A549 (cell line): ENCODE measurements around the gene IDS. TPM values are rescaled to one million over a fixed set of nuclear protein-coding genes. Genes with fewer than 3 reads are reported as not detected.

Experiments
- ATAC-seq, 2 experiments: fragments of 200-7000 bp in 1 of 2; fragments of >200 bp in 1 of 2; cut with Nextera tagmentation in 1 of 2; cut with Tn5 transposase in 1 of 2; 3 replicates each; pipeline versions ENCODE4 v1.8.0 to v1.9.1; 2018 to 2020; ENCODE audit warnings: mild to moderate bottlenecking in 1 of 2, moderate library complexity in 1 of 2
- CTCF ChIA-PET: fragments of 300-600 bp; sonication (Branson Sonifier 250); formaldehyde crosslinking; extraction: SDS; loops from one replicate; lab custom pipeline; 2021; ENCODE audit warnings: antibody characterized with exemption, inconsistent platforms; lab: Yijun Ruan, JAX
- POLR2A ChIA-PET: fragments of 350-600 bp; formaldehyde crosslinking; extraction: SDS; loops from one replicate; lab custom pipeline; 2021; ENCODE audit warnings: antibody characterized with exemption, inconsistent platforms; lab: Yijun Ruan, JAX
- DNase-seq, 2 experiments: peaks; one replicate each; pipeline versions ENCODE4 v3.0.0 to v3.0.0-alpha.2; 2011 to 2016; ENCODE audit warnings: low read depth in 1 of 2, low spot score in 1 of 2
- FAIRE-seq: peaks from 2 replicates; lab custom pipeline; 2011; peaks lifted over from hg19 to GRCh38; lab: Jason Lieb, UNC
- H3K27ac ChIP-seq, 2 experiments: fragments of >200 bp; sonication (Bioruptor Twin); formaldehyde crosslinking; 3 replicates each; pipeline ENCODE4 v1.5.1; 2016 to 2017
- H3K4me1 ChIP-seq: fragments of >200 bp; sonication (Bioruptor Twin); formaldehyde crosslinking; 3 replicates; pipeline ENCODE4 v1.6.1; 2016
- H3K4me2 ChIP-seq: fragments of >200 bp; sonication (Bioruptor Twin); formaldehyde crosslinking; 3 replicates; pipeline ENCODE4 v1.6.1; 2016
- H3K4me3 ChIP-seq: fragments of >200 bp; sonication (Bioruptor Twin); formaldehyde crosslinking; 3 replicates; pipeline ENCODE4 v1.5.1; 2016
- H3K9me3 ChIP-seq: fragments of >200 bp; sonication (Bioruptor Twin); formaldehyde crosslinking; 3 replicates; pipeline ENCODE4 v1.6.1; 2016
- BCL3 ChIP-seq: fragments of >200 bp; sonication (Bioruptor Twin); formaldehyde crosslinking; IDR thresholded peaks from 3 replicates; pipeline ENCODE4 v1.6.1; 2016
- BHLHE40 ChIP-seq: IDR thresholded peaks from 2 replicates; pipeline ENCODE4 v1.6.1; 2012; ENCODE audit warnings: low read depth, low read length, inconsistent platforms
- CBX2 ChIP-seq: fragments of 200-600 bp; sonication (generic); IDR thresholded peaks from 2 replicates; pipeline ENCODE4 v1.6.1; 2016; ENCODE audit warnings: low read depth, mild to moderate bottlenecking, borderline replicate concordance
- EHMT2 ChIP-seq: fragments of 200-600 bp; sonication (generic); IDR thresholded peaks from 2 replicates; pipeline ENCODE4 v1.6.1; 2016; ENCODE audit warnings: antibody characterized with exemption, low read depth, mild to moderate bottlenecking, moderate library complexity
- ESRRA ChIP-seq: fragments of 150-350 bp; IDR thresholded peaks from 2 replicates; pipeline ENCODE4 v1.6.1; 2014; ENCODE audit warnings: mild to moderate bottlenecking, low read length, borderline replicate concordance
- FOXS1 ChIP-seq: fragments of 250-450 bp; sonication (Bioruptor Pico); IDR thresholded peaks from 2 replicates; pipeline ENCODE4 v1.5.0; 2020; ENCODE audit warnings: mild to moderate bottlenecking, moderate library complexity
- HDAC2 ChIP-seq: fragments of 200-600 bp; sonication (generic); IDR thresholded peaks from 2 replicates; pipeline ENCODE4 v1.6.1; 2016
- HEYL ChIP-seq: fragments of 250-450 bp; sonication (Bioruptor Pico); IDR thresholded peaks from 2 replicates; pipeline ENCODE4 v1.8.0; 2021; ENCODE audit warnings: mild to moderate bottlenecking, moderate library complexity
- JUN ChIP-seq, 2 experiments: fragments of >200 bp; sonication (Bioruptor Twin); formaldehyde crosslinking; IDR thresholded peaks; 2 replicates in 1 of 2; 3 replicates in 1 of 2; pipeline ENCODE4 v1.6.1; 2016 to 2017
- JUNB ChIP-seq: fragments of >200 bp; sonication (Bioruptor Twin); formaldehyde crosslinking; IDR thresholded peaks from 2 replicates; pipeline ENCODE4 v1.6.1; 2016
- KDM5A ChIP-seq: fragments of 200-600 bp; sonication (generic); IDR thresholded peaks from 2 replicates; pipeline ENCODE4 v1.6.1; 2016; ENCODE audit warnings: antibody characterized with exemption, mild to moderate bottlenecking
- MAFK ChIP-seq: fragments of 450-650 bp; IDR thresholded peaks from 2 replicates; pipeline ENCODE4 v1.6.1; 2014; ENCODE audit not compliant: partially characterized antibody
- POLR2A ChIP-seq: IDR thresholded peaks from 2 replicates; pipeline ENCODE4 v1.6.1; 2012; ENCODE audit warnings: mild to moderate bottlenecking, low read length
- REST ChIP-seq: fragments of 200-600 bp; sonication (generic); IDR thresholded peaks from 2 replicates; pipeline ENCODE4 v1.6.1; 2016; ENCODE audit warnings: antibody characterized with exemption, mild to moderate bottlenecking, moderate library complexity
- RFX5 ChIP-seq: fragments of 450-650 bp; IDR thresholded peaks from 2 replicates; pipeline ENCODE4 v1.7.1; 2014; ENCODE audit warnings: antibody characterized with exemption, mild to moderate bottlenecking, moderate library complexity
- RNF2 ChIP-seq: fragments of 200-600 bp; sonication (generic); IDR thresholded peaks from 2 replicates; pipeline ENCODE4 v1.6.1; 2016; ENCODE audit warnings: low read depth, mild to moderate bottlenecking, antibody characterized with exemption, moderate library complexity, borderline replicate concordance
- SREBF2 ChIP-seq: fragments of 450-650 bp; IDR thresholded peaks from 2 replicates; pipeline ENCODE4 v1.6.1; 2014; ENCODE audit warnings: mild to moderate bottlenecking, moderate library complexity
- ZC3H11A ChIP-seq: fragments of 450-650 bp; IDR thresholded peaks from 2 replicates; pipeline ENCODE4 v1.6.1; 2014; ENCODE audit warnings: antibody characterized with exemption, mild to moderate bottlenecking
- WGBS: methylation state at CpG from one replicate; pipeline ENCODE4 v1.1.6; 2017; ENCODE audit errors: missing lambda C conversion rate; 5-methylcytosine and 5-hydroxymethylcytosine counted together
- polyA plus RNA-seq, 4 experiments: library from polyadenylated mRNA; depleted of rRNA in 3 of 4; stranded (reverse); fragments of >200 nt; fragmentation: RNase III in 1 of 4; extraction: RNeasy Plus Mini Kit Qiagen cat#74134 plus additional on column Dnase treatment in 1 of 4; gene quantifications; 2 replicates in 3 of 4; 3 replicates in 1 of 4; pipeline ENCODE4 v1.2.3, GENCODE V29; 2011 to 2017
- TF ChIP-seq, protein P1 (sequence below): IDR thresholded peaks from 2 replicates; pipeline ENCODE4 v1.6.1; 2012
- TF ChIP-seq, protein P2 (sequence below): IDR thresholded peaks from 2 replicates; pipeline ENCODE4 v1.6.1; 2012; ENCODE audit warnings: low read depth, borderline replicate concordance

Gene IDS
- polyA plus RNA-seq, 2 of the 4 experiments (the other 2 are of a cell fraction) = 40.6 to 120 TPM

- no peaks in the 10 kb centered on the region for H3K9me3 ChIP-seq
- no peak overlapping the region for H3K4me3 ChIP-seq
- ChIA-PET POLR2A (no interaction called here), CTCF (interaction anchor here (1.1 kb wide), 1 partner anchor 114 kb away, joined by 3 read pairs; no protein-coding TSS in a partner anchor)
- 90% methylated on average over 4 of the region's 4 CpGs for WGBS
- no peak overlapping the region for H3K4me2 ChIP-seq
- no peak for ATAC-seq
- TF ChIP-seq MAFK (peak; percentile 68), REST (no peak)
- TF ChIP-seq, all 56 proteins: peak for 1
- FAIRE-seq = no peak
- Histone ChIP-seq H3K4me1 (peaks cover 53% of the 10 kb centered on the region), H3K27ac (no peak overlapping the region)
- DNase-seq = no peak
Measured at GRCh38 chrX:149498767-149499166, 6.3 kb downstream of the IDS start.

GRCh38 chrX:149497626-149498025 is 7.5 kb downstream of the IDS start:
- FAIRE-seq = peak; percentile 63
- no peak overlapping the region for H3K4me2 ChIP-seq
- H3K27ac ChIP-seq = peak overlapping the region in 1 of 2 experiments; percentile 24; a peak in 1 of 6 replicates

DNA sequence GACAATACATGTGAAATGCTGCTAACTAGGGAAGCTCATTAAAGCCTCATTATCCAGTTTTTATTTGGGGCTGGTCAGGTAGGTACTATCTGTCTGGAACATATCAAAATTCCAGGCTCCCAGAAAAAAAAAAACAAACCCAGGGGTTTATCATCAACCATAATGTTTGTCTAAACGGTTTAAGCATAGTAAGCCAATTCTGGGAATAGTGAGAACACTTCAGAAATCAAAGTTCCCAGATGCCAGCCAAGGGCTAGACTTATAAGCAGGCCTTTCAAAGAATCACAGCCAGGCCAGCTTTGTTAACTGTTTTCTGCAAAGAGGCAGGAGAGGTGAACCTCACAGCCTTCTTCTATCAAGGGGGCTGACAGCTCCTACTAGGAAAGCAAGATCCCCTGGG is 8.1 kb downstream of the IDS start:
- ATAC-seq = no peak
- no peak overlapping the region for H3K4me3 ChIP-seq
- no peak for FAIRE-seq
- 50% methylated on average over 1 of the region's 1 CpG for WGBS
- H3K4me1 ChIP-seq = peaks cover 63% of the 10 kb centered on the region
- CTCF ChIA-PET = interaction anchor here (0.9 to 2.2 kb wide), 3 partner anchors 10 to 15 kb away, joined by 3 to 4 read pairs (median 3); no protein-coding TSS in a partner anchor
- H3K27ac ChIP-seq = peak overlapping the region; percentile 24 to 74; a peak in 2 of 6 replicates
- no peak overlapping the region for H3K4me2 ChIP-seq
- no peak for DNase-seq
- TF ChIP-seq CBX2 = no peak
- TF ChIP-seq KDM5A = no peak
- TF ChIP-seq POLR2A = no peak
- no peak for TF ChIP-seq JUN (IDR thresholded peaks at IDR 0.05)
- no peaks in the 10 kb centered on the region for H3K9me3 ChIP-seq
- POLR2A ChIA-PET = interaction anchor here (3.4 kb wide), 1 partner anchor 8 kb away, joined by 22 read pairs; the partner anchor contains the start of gene IDS

More at GRCh38 chrX:149497626-149498025, 7.5 kb downstream of the IDS start:
- Histone ChIP-seq H3K4me3 (no peak overlapping the region), H3K9me3 (no peaks in the 10 kb centered on the region), H3K4me1 (peaks cover 59% of the 10 kb centered on the region)
- no peak for TF ChIP-seq HDAC2
- no peak for TF ChIP-seq RNF2
- TF ChIP-seq, protein P1, sequence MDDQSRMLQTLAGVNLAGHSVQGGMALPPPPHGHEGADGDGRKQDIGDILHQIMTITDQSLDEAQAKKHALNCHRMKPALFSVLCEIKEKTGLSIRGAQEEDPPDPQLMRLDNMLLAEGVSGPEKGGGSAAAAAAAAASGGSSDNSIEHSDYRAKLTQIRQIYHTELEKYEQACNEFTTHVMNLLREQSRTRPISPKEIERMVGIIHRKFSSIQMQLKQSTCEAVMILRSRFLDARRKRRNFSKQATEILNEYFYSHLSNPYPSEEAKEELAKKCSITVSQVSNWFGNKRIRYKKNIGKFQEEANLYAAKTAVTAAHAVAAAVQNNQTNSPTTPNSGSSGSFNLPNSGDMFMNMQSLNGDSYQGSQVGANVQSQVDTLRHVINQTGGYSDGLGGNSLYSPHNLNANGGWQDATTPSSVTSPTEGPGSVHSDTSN = no peak
- TF ChIP-seq SREBF2 = no peak
- no peak for TF ChIP-seq JUN (IDR thresholded peaks at IDR 0.05)
- TF ChIP-seq ESRRA = no peak
- TF ChIP-seq POLR2A = no peak
- TF ChIP-seq JUNB = no peak
- no peak for TF ChIP-seq HEYL (CRISPR knock-in tag)
- TF ChIP-seq FOXS1 (CRISPR knock-in tag) = no peak
- TF ChIP-seq BHLHE40 = no peak
- TF ChIP-seq BCL3 = no peak
- TF ChIP-seq RFX5 = no peak
- TF ChIP-seq ZC3H11A = no peak
- TF ChIP-seq EHMT2 = no peak
- TF ChIP-seq, protein P2, sequence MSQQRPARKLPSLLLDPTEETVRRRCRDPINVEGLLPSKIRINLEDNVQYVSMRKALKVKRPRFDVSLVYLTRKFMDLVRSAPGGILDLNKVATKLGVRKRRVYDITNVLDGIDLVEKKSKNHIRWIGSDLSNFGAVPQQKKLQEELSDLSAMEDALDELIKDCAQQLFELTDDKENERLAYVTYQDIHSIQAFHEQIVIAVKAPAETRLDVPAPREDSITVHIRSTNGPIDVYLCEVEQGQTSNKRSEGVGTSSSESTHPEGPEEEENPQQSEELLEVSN = no peak
- ChIA-PET CTCF (interaction anchor here (1.1 kb wide), 1 partner anchor 115 kb away, joined by 3 read pairs; no protein-coding TSS in a partner anchor), POLR2A (no interaction called here)
- ATAC-seq (no peak), DNase-seq (no peak)
- WGBS = 96% methylated on average over 2 of the region's 2 CpGs
